Immature natural killer cell (primary cell): ENCODE results near the gene ATG5. TPM values are rescaled to one million over a fixed set of nuclear protein-coding genes. Genes with fewer than 3 reads are reported as not detected.

Experiments
- DNase-seq, 3 donors: peaks; one replicate each; pipeline ENCODE4 v3.0.0; 2022; ENCODE audit warnings: mixed read lengths in 1 of 3
- H3K27ac Mint-ChIP-seq, 6 donors: one replicate each; pipeline ENCODE4 v1.8.0; 2020; ENCODE audit warnings: mixed read lengths in 6 of 6, mild to moderate bottlenecking in 5 of 6, inconsistent platforms in 4 of 6, moderate library complexity in 3 of 6
- H3K27me3 Mint-ChIP-seq, 3 donors: one replicate each; pipeline ENCODE4 v1.8.0; 2020 to 2021; ENCODE audit warnings: low read depth in 3 of 3, mild to moderate bottlenecking in 3 of 3, mixed read lengths in 3 of 3, moderate library complexity in 3 of 3, inconsistent platforms in 1 of 3
- H3K36me3 Mint-ChIP-seq, 3 donors: one replicate each; pipeline ENCODE4 v1.8.0; 2020; ENCODE audit warnings: mixed read lengths in 3 of 3, inconsistent platforms in 2 of 3, mild to moderate bottlenecking in 2 of 3
- H3K4me1 Mint-ChIP-seq, 2 donors: one replicate each; pipeline ENCODE4 v1.8.0; 2020; ENCODE audit warnings: inconsistent platforms in 2 of 2, mild to moderate bottlenecking in 2 of 2, mixed read lengths in 2 of 2, moderate library complexity in 1 of 2
- H3K4me3 Mint-ChIP-seq, 5 donors: one replicate each; pipeline ENCODE4 v1.8.0; 2020; ENCODE audit warnings: mild to moderate bottlenecking in 5 of 5, mixed read lengths in 5 of 5, inconsistent platforms in 3 of 5, moderate library complexity in 3 of 5
- H3K9me3 Mint-ChIP-seq, 6 donors: one replicate each; pipeline ENCODE4 v1.8.0; 2020; ENCODE audit warnings: mild to moderate bottlenecking in 6 of 6, mixed read lengths in 6 of 6, inconsistent platforms in 4 of 6, moderate library complexity in 3 of 6
- polyA plus RNA-seq, 3 donors: library from polyadenylated mRNA; unstranded; fragments of 300-500 nt; fragmentation: Illumina TruSeq; gene quantifications; one replicate each; pipeline ENCODE4 v1.2.3, GENCODE V29; 2021

Gene ATG5
- polyA plus RNA-seq, 3 donors from 2014 or later, result 37.7 to 41.9 (median 41.7) TPM

GRCh38 chr6:106214531-106214930 is 111.0 kb downstream of the ATG5 start:
- Mint-ChIP-seq H3K27ac (peak overlapping the region in 1 of 6 donors; percentile 68), H3K27me3 (peaks cover 0 to 3% (median 2%) of the 10 kb centered on the region in 3 donors), H3K36me3 (peaks cover 0 to 4% (median 1%) of the 10 kb centered on the region in 3 donors), H3K9me3 (no peaks in the 10 kb centered on the region), H3K4me3 (no peak overlapping the region), H3K4me1 (peaks cover 13 to 25% of the 10 kb centered on the region in 2 donors)
- no peak for DNase-seq

DNA sequence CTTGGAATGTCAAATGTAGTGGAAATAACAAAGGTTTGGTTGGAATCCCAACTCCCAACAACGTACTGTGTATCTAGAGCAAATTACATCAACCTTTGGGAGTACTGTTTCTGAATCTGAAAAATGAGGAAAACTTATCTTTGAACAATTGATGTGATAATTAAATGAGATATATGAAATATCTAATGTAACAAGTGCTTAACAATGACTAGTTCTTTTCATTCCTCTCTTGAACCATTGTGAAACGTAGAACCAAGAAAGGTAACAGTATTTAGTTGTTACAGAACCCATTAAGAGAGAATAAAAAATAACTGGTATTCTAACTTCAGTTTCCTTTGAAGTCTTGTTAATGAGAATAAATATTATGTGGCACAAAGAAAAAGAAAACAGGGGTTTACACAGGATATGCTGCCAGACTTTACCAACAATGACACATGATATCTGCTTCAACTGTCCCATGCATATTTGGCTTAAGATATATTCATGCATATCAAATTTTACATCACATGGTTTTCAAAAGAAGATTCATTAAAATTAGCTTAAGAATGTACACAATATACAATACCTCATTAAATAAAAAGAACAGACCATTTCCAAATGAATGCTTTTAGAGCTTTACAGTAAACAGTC is 111.8 kb downstream of the ATG5 start:
- DNase-seq, result no peak
- Mint-ChIP-seq H3K4me1 (peaks cover 13 to 25% of the 10 kb centered on the region in 2 donors), H3K9me3 (no peaks in the 10 kb centered on the region), H3K27ac (peak overlapping the region in 2 of 6 donors; percentile 11 to 35), H3K27me3 (peaks cover 0 to 1% (median 1%) of the 10 kb centered on the region in 3 donors), H3K4me3 (peak overlapping the region in 1 of 5 donors; percentile 30), H3K36me3 (peaks cover 0 to 9% (median 4%) of the 10 kb centered on the region in 3 donors)

GRCh38 chr6:106212576-106212975 is 113.0 kb downstream of the ATG5 start:
- Mint-ChIP-seq H3K36me3 (peaks cover 0 to 15% (median 4%) of the 10 kb centered on the region in 3 donors), H3K9me3 (no peaks in the 10 kb centered on the region), H3K4me3 (no peak overlapping the region), H3K27me3 (no peaks in the 10 kb centered on the region), H3K4me1 (peaks cover 13 to 25% of the 10 kb centered on the region in 2 donors), H3K27ac (no peak overlapping the region)
- no peak for DNase-seq

GRCh38 chr6:106206905-106207304 is 118.7 kb downstream of the ATG5 start:
- no peak for DNase-seq
- H3K4me3 Mint-ChIP-seq, result no peak overlapping the region

GRCh38 chr6:106204961-106205360 is 120.6 kb downstream of the ATG5 start:
- peak overlapping the region in 3 of 5 donors; percentile 12 to 22 (median 15) for H3K4me3 Mint-ChIP-seq
- H3K27ac Mint-ChIP-seq, result peak overlapping the region; percentile 61 to 81 (median 72)
- peaks cover 25 to 48% of the 10 kb centered on the region in 2 donors for H3K4me1 Mint-ChIP-seq
- peaks cover 0 to 28% (median 0%) of the 10 kb centered on the region in 3 donors for H3K36me3 Mint-ChIP-seq
- DNase-seq, result no peak
- H3K27me3 Mint-ChIP-seq, result no peaks in the 10 kb centered on the region
- no peaks in the 10 kb centered on the region for H3K9me3 Mint-ChIP-seq

More at GRCh38 chr6:106206905-106207304, 118.7 kb downstream of the ATG5 start:
- H3K27ac Mint-ChIP-seq, result peak overlapping the region in 1 of 6 donors; percentile 15
- H3K36me3 Mint-ChIP-seq, result peaks cover 0 to 20% (median 4%) of the 10 kb centered on the region in 3 donors
- peaks cover 23 to 43% of the 10 kb centered on the region in 2 donors for H3K4me1 Mint-ChIP-seq
- H3K9me3 Mint-ChIP-seq, result no peaks in the 10 kb centered on the region
- no peaks in the 10 kb centered on the region for H3K27me3 Mint-ChIP-seq

GRCh38 chr6:106199998-106200397 is 125.6 kb downstream of the ATG5 start:
- H3K4me1 Mint-ChIP-seq, result peaks cover 57 to 78% of the 10 kb centered on the region in 2 donors
- H3K27ac Mint-ChIP-seq, result peak overlapping the region in 2 of 6 donors; percentile 17 to 66
- no peaks in the 10 kb centered on the region for H3K9me3 Mint-ChIP-seq
- peaks cover 6 to 10% (median 10%) of the 10 kb centered on the region in 3 donors for H3K27me3 Mint-ChIP-seq
- DNase-seq, result no peak
- no peak overlapping the region for H3K4me3 Mint-ChIP-seq
- peaks cover 0 to 7% (median 3%) of the 10 kb centered on the region in 3 donors for H3K36me3 Mint-ChIP-seq

DNA sequence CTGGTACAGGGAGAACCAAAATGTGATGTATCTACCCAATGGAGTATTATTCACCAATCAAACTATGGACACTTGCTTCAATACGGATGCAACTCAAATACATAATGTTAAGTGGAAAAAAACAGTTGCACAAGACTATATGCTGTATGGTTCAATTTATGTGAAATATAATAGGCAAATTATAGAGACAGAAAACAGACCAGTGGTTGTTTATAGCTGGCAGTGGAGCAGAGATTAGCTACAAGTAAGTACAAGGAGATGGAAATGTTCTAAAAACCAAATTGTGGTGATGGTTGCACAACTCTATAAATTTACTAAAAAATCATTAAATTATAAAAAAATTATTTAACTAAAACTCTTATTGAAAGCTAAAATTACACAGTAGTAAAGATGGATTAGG is 126.2 kb downstream of the ATG5 start:
- no peak overlapping the region for H3K4me3 Mint-ChIP-seq
- peaks cover 57 to 78% of the 10 kb centered on the region in 2 donors for H3K4me1 Mint-ChIP-seq
- peak overlapping the region in 4 of 6 donors; percentile 25 to 78 (median 50) for H3K27ac Mint-ChIP-seq
- peaks cover 0 to 7% (median 3%) of the 10 kb centered on the region in 3 donors for H3K36me3 Mint-ChIP-seq
- H3K9me3 Mint-ChIP-seq, result no peaks in the 10 kb centered on the region
- no peak for DNase-seq
- H3K27me3 Mint-ChIP-seq, result peaks cover 6 to 12% (median 10%) of the 10 kb centered on the region in 3 donors

GRCh38 chr6:106197441-106197840 is 128.1 kb downstream of the ATG5 start:
- no peaks in the 10 kb centered on the region for H3K9me3 Mint-ChIP-seq
- peaks cover 6 to 12% (median 10%) of the 10 kb centered on the region in 3 donors for H3K27me3 Mint-ChIP-seq
- peak; percentile 38 to 44 (median 42) for DNase-seq

GRCh38 chr6:106194949-106195921 is 130.3 kb downstream of the ATG5 start:
- Mint-ChIP-seq H3K4me3 (peak overlapping the region; percentile 71 to 89 (median 82)), H3K27ac (peak overlapping the region; percentile 89 to 93 (median 92)), H3K9me3 (no peaks in the 10 kb centered on the region), H3K4me1 (peaks cover 52 to 69% of the 10 kb centered on the region in 2 donors), H3K36me3 (peaks cover 0 to 3% (median 3%) of the 10 kb centered on the region in 3 donors), H3K27me3 (peaks cover 6 to 12% (median 10%) of the 10 kb centered on the region in 3 donors)
- peak; percentile 47 to 58 (median 56) for DNase-seq

More at GRCh38 chr6:106197441-106197840, 128.1 kb downstream of the ATG5 start:
- Mint-ChIP-seq H3K36me3 (peaks cover 0 to 7% (median 3%) of the 10 kb centered on the region in 3 donors), H3K4me1 (peaks cover 55 to 76% of the 10 kb centered on the region in 2 donors), H3K4me3 (peak overlapping the region; percentile 61 to 81 (median 78)), H3K27ac (peak overlapping the region; percentile 89 to 93 (median 90))

DNA sequence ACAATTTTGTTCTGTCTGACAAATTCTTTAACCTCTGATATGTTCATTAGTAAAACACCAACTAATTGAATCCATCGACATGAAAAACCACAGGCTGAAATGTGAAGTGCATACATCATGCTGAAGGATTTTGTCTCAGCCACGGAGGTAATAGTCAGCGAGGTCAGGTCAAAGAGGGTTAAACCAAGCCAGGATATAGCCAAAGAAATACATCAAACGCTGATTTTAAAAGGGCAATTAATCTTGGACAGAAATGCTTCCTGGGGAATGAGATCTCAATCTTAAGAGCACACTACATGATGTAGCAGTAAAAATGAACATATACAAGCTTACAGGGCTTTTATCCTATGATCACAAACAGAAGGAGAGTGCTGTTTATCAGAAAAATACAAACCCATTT is 132.7 kb downstream of the ATG5 start:
- H3K4me1 Mint-ChIP-seq, result peaks cover 46 to 63% of the 10 kb centered on the region in 2 donors
- H3K27ac Mint-ChIP-seq, result peak overlapping the region; percentile 40 to 71 (median 56)
- peaks cover 0 to 3% (median 3%) of the 10 kb centered on the region in 3 donors for H3K36me3 Mint-ChIP-seq
- H3K4me3 Mint-ChIP-seq, result no peak overlapping the region
- no peaks in the 10 kb centered on the region for H3K9me3 Mint-ChIP-seq
- H3K27me3 Mint-ChIP-seq, result peaks cover 6 to 12% (median 10%) of the 10 kb centered on the region in 3 donors
- DNase-seq, result no peak

DNA sequence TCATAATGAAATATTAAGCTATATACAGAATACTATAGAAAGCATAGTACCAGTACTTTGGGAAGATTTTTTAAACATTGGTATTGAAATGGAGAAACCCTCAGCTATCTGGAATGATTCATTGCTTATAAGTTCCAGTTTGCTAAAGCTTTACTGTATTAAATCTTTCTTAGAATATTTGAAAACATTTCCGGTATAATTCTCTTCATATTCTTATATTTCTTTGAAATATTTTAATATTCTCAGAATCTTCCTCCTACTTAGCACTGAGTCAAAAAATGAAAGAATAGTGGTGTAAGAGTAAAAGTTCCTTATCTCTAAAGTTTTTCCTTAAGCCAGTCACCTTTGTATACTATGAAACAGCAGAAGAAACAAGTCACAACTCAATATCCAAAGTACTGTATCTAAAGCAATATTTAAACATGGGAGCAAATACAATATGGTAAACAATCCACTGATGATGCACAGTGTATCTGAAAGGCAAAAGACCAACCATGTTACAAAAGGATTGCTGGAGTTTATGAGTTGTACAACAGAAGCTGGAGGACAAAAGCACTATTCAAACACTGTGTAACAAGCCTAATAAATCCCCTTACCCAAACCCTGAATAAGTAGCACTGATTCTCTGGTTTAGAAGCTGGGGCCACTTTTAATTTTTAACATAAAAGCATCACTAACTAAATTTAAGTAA is 137.3 kb downstream of the ATG5 start:
- peaks cover 3 to 18% (median 8%) of the 10 kb centered on the region in 3 donors for H3K36me3 Mint-ChIP-seq
- H3K27me3 Mint-ChIP-seq, result no peaks in the 10 kb centered on the region
- peak overlapping the region in 1 of 6 donors; percentile 10 for H3K27ac Mint-ChIP-seq
- DNase-seq, result no peak
- no peak overlapping the region for H3K4me3 Mint-ChIP-seq
- H3K9me3 Mint-ChIP-seq, result no peaks in the 10 kb centered on the region
- H3K4me1 Mint-ChIP-seq, result peaks cover 25 to 53% of the 10 kb centered on the region in 2 donors

GRCh38 chr6:106187424-106187982 is 138.1 kb downstream of the ATG5 start:
- H3K27ac Mint-ChIP-seq, result peak overlapping the region in 2 of 6 donors; percentile 9 to 48
- peaks cover 3 to 18% (median 8%) of the 10 kb centered on the region in 3 donors for H3K36me3 Mint-ChIP-seq
- no peaks in the 10 kb centered on the region for H3K27me3 Mint-ChIP-seq
- no peaks in the 10 kb centered on the region for H3K9me3 Mint-ChIP-seq
- no peak for DNase-seq
- no peak overlapping the region for H3K4me3 Mint-ChIP-seq
- peaks cover 24 to 49% of the 10 kb centered on the region in 2 donors for H3K4me1 Mint-ChIP-seq
